Activated CD8-positive, alpha-beta memory T cell treated with anti-CD3 and anti-CD28 coated beads for 48 hours (primary cell): Measurements from ENCODE around the gene MXI1.

Experiments
- DNase-seq, 3 experiments: peaks; one replicate each; pipeline ENCODE4 v3.0.0-alpha.2; 2020; ENCODE audit warnings: low read depth in 2 of 3, low spot score in 2 of 3

The MXI1 gene

GRCh38 chr10:110274072-110274627 lies 66.7 kb downstream of the MXI1 start:
- no peak for DNase-seq

GRCh38 chr10:110274647-110275046 lies 67.2 kb downstream of the MXI1 start:
- DNase-seq: no peak

GRCh38 chr10:110275128-110275729 lies 67.8 kb downstream of the MXI1 start:
- no peak for DNase-seq

- DNase-seq: no peak
Measured at GRCh38 chr10:110276603-110277002, 69.2 kb downstream of the MXI1 start.

- no peak for DNase-seq
Measured at GRCh38 chr10:110277591-110277990, 70.2 kb downstream of the MXI1 start.

- no peak for DNase-seq
Measured at GRCh38 chr10:110278562-110279406, 71.4 kb downstream of the MXI1 start.

GRCh38 chr10:110279407-110279986 lies 72.1 kb downstream of the MXI1 start:
- no peak for DNase-seq

- DNase-seq: no peak
Measured at GRCh38 chr10:110284262-110284661, 76.9 kb downstream of the MXI1 start.

GRCh38 chr10:110285501-110285900 lies 78.1 kb downstream of the MXI1 start:
- DNase-seq: no peak

GRCh38 chr10:110286841-110287240 lies 79.4 kb downstream of the MXI1 start:
- no peak for DNase-seq

GRCh38 chr10:110296966-110297365 lies 89.6 kb downstream of the MXI1 start:
- DNase-seq: no peak

- no peak for DNase-seq
Measured at GRCh38 chr10:110300486-110300986, 93.1 kb downstream of the MXI1 start.

- no peak for DNase-seq
Measured at GRCh38 chr10:110303681-110304080, 96.3 kb downstream of the MXI1 start.

GRCh38 chr10:110304394-110304779 lies 97.0 kb downstream of the MXI1 start:
- DNase-seq: no peak

- peak; percentile 90 to 98 (median 91) for DNase-seq
Measured at GRCh38 chr10:110304780-110305421, 97.5 kb downstream of the MXI1 start, which contains the start of gene SMNDC1. Gene SMNDC1 (minus strand): TSS chr10:110304920. CDS start chr10:110303587, 1,333 bp downstream.

GRCh38 chr10:110305767-110306451 lies 98.5 kb downstream of the MXI1 start:
- DNase-seq: no peak

- DNase-seq: no peak
Measured at GRCh38 chr10:110306452-110306768, 99.0 kb downstream of the MXI1 start.

GRCh38 chr10:110307805-110308204 lies 100.4 kb downstream of the MXI1 start:
- DNase-seq: no peak

- DNase-seq: no peak
Measured at GRCh38 chr10:110310741-110311140, 103.3 kb downstream of the MXI1 start.

- no peak for DNase-seq
Measured at GRCh38 chr10:110311357-110311949, 104.0 kb downstream of the MXI1 start.
